SIG-M5 (cell line): Measurements from ENCODE around the gene LSP1.

ENCODE experiments used
- DNase-seq: peaks from one replicate; lab custom pipeline; 2025; lab: John Stamatoyannopoulos, UW

LSP1 gene

GRCh38 chr11:1825039-1825740 lies 27.7 kb upstream of the LSP1 start:
- no peak for DNase-seq

GRCh38 chr11:1825785-1826451 lies 27.0 kb upstream of the LSP1 start:
- no peak for DNase-seq

DNA sequence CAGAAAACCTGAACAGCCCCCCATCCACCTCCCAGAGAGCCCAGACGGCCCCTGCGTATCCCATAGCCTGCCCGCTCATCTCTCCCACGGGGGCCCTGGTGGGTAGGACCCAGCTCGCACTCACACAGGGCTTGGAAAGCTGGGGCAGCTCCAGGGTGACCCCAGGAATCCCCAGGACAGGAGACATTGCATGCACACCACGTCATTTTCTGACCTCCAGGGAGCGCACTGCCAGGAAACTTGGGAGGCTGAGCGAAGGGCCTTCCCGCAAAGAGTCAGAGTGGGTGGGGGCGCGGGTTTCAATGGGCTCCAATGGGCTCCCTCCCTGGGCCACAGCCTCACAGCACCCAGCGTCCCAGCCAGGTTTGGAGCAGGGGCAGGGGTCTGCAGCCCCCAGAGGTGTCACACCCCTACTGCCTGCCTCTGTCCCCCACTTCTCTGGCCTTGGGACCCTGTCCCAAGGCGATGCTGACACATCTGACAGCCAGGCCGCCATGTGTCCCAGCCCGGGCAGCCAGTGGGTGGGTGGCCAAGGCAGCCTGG lies 26.3 kb upstream of the LSP1 start:
- no peak for DNase-seq

- no peak for DNase-seq
Observed at GRCh38 chr11:1827095-1827813, 25.6 kb upstream of the LSP1 start.

DNA sequence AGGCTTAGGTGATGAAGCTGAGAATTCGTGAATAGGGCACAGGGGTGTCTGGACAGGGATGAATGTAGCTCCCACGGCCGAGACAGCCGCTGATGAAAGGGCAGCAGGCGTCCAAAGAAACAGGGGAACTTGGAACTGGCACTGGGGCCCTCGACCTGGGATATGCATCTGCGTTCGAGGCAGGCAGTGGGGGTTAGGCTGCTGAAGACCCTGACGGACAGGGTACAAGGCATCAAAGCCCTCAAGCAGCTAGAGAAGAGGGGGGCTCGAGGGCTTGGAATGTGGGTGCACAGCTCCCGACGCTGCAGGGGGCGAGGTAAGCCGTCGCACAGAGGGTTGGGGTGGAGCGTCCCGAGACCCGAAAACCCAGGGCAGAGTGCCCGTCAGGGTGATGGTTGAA lies 25.0 kb upstream of the LSP1 start:
- DNase-seq, result no peak

DNA sequence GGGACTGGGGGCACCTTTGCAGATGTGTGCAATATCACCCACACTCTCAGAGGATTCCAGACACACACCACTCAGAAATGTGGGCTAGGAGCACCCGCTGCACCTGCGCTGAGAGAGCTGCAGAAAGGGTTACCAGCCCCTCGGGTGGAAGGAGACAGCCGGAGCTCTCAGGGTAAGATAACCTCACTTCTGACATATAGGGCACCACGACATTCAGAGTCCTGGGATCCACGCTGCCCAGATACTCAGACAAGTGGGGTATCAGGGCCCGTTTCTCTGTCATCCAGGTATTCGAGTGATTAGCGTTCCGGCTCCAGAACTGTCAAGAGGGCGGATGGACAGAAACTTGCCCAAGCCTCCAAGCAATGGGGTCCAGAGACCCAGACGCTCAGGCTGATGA lies 24.3 kb upstream of the LSP1 start:
- no peak for DNase-seq

DNA sequence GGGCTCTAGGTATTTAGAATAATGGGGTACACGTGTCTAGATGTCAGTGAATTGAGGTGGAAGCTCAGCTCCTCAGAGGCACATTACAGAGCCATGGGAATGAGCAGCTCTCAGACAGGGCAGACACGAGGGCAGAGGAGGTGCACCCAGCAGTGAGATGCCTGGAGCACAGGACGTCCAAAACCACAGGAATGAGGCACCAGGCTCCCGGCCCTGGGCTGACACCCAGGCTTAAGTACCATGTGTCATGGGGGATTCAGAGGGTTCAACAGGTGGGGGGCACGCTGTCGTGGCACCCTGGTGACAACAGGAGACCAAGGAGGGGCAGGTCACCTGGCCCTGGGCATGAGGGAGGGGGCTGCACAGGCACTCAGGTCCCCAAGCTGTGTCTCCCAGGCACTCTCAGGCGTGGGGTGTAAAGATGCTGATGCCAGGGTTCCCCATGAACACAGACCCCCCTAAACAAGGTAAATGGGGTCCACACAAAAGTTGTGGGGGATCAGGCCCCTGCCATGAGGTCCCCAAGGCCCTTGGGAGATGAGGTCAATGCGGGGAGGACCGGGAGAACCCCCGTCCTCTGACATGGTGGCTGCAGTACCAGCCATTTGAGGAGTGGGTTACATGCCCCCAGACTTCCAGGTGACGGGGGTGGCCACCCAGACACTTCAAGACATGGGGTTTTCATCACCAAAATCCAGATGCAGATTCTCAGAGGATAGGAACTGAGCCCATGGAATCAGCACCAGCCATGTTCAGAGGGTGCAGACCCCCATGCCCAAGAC lies 23.7 kb upstream of the LSP1 start:
- DNase-seq, result no peak

DNA sequence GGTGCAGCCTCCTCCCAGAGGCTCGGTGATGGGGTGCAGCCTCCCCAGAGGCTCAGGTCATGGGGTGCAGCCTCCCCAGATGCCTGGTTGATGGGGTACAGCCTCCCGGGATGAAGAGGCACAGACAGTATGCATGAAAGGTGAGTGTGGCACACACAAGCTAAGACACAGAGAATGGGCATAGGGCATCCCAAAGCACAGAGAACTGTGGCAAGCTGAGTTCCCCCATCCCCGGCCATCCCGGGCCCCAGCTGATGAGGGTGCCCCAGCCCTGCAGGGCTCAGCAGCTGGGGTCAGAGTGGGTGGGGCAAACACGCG lies 22.9 kb upstream of the LSP1 start:
- no peak for DNase-seq

DNA sequence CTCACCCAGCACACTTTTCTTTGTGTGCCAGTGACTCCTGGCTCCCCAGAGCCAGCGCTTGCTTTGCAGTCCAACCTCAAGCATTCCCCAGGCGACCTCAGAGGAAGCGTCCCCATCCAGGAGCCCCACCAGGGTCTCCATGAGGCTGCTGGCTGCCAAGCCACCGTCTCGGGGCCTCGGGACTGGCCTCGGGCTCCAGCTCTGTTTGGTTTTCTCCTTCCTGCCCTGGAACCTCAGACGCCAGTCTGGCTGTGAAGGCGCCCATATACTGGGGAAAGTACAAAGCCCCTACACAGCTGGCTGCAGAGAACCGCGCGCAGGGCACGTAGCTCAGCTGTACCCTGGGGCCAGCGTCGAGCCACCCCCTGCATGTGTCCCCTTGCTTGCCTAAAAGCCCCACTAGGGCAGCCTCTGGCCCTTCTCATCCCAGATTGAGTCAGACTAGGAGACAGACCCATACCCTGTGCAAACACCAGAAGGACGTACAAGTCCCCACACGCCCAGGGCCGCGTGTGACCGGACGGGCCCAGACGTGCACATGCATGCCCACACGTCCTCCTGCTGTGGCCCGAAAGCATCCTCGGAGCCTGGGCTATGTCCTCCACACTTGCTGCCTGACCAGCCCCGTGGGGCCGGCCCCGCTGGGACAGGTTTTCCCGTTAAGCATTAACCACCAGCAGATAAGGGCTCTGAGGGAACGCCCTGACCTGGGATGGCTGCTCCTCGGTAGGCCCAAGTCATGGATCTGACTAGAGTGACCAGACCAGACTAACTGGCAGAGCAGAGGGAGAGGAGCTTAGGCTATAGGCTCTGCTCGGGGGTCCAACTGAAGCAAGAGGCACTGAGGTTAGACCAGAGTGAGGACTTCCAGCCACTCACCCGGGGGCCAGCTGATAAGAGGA lies 22.3 kb upstream of the LSP1 start:
- no peak for DNase-seq

- DNase-seq, result no peak
Observed at GRCh38 chr11:1831338-1832210, 21.3 kb upstream of the LSP1 start.

DNA sequence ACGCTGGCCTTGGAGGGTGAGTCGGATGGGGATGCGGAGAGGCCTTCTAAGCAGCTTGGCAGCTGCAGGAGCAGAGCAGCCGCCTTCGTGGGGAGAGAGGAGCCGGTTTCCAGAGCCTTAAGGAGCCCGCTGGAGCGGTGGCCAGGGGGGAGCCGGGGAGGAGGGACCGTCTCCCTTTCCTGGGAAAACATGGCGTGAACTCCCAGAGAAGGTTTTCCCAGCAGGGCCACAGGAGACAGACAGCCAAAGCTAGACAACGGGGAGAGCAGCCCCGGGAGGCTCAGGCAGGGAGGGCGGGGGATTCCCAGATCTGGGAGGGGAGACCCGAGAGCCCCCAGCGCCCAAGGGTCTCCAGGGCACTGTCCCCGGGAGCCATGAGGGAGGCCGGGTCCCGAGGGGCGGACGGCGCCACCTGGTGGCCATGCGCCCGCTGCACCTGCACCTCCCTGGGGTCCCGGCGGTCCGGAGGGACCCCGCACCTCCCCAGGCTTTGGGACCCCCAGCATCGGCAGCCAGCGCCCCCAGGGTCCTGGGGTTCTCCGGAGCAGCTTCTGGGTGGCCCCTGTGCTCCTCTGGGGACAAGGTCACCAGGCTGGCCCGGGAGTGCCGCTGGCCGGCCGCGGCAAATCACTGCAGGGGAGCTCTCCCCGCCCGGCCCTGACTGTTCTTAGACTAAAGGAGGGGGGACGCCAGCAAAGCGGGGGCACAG lies 20.5 kb upstream of the LSP1 start:
- no peak for DNase-seq

DNA sequence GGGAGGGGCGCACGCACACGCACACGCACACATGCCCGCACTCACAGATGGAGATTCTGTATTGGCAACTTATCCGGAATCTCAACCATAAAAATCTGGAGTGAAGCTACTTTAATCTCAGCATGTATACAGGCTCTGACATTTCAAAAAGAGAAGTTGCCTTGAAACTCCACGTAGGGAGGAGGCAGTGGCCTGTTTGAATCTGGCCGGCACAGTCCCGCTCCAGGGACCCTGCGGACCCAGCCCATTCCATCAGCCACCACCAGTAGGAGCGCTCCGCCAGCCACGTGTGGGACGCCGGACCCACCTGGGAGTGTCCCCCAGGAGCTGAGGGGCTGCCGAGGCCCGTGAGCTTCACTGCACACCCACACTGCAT lies 20.0 kb upstream of the LSP1 start:
- no peak for DNase-seq

- DNase-seq, result no peak
Observed at GRCh38 chr11:1834062-1834610, 18.7 kb upstream of the LSP1 start.

DNA sequence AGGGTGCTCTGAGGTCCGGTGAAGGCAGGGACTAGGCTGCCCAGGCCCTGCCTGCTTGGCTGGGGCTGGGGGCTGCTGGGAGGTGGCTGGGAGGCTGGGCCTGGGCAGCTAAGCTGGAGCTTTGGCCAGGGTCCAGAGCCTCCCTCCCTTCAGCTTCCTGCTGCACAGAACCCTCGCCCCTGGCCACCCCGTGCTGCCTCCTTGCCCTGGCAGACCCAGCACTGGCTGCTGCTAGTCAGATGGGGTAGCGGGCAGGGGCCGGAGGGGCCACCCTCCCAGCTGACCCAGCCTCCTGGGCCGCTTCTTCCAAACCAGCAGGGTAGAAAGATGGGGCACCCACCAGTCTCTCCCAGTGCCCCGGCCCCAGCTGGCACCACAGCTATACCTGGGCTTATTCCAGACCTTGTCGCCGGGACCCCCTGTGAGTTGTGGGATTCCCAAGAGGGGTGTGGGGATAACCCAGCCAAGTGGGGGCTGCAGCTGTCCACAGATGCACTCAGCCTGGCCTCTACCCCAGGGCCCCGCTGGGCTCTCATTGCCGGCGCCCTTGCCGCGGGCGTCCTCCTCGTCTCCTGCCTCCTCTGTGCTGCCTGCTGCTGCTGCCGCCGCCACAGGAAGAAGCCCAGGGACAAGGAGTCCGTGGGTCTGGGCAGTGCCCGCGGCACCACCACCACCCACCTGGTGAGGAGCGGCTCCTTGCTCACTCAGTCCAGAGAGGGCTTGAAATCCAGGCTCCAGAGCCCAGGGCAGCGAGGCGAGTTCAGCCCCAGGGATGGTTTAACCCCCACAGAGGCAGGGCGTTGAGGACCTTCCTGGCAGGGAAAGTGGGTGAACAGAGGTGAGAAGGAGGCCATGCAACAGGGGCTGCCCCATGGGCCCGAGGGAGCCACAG lies 17.9 kb upstream of the LSP1 start, which contains the start of gene SYT8:
SYT8 (plus strand) TSS at position 212 of the 892 bp plus-strand sequence; CDS start at position 328, 116 bp downstream.
- no peak for DNase-seq

DNA sequence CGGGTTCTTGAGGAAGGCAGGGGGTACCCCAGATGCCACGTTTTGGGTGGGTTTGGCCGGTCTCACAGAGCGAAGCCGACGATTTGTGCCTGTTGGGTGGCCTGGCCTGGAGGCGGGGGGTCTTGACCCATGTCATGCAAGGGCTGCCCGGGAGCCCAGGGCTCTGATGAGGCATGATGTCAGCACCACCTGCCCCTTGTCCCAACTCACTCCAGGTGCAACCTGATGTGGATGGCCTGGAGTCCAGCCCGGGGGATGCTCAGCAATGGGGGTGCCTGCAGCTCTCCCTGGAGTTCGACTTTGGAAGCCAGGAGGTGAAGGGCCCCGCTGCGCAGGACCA lies 17.2 kb upstream of the LSP1 start:
- DNase-seq, result no peak

DNA sequence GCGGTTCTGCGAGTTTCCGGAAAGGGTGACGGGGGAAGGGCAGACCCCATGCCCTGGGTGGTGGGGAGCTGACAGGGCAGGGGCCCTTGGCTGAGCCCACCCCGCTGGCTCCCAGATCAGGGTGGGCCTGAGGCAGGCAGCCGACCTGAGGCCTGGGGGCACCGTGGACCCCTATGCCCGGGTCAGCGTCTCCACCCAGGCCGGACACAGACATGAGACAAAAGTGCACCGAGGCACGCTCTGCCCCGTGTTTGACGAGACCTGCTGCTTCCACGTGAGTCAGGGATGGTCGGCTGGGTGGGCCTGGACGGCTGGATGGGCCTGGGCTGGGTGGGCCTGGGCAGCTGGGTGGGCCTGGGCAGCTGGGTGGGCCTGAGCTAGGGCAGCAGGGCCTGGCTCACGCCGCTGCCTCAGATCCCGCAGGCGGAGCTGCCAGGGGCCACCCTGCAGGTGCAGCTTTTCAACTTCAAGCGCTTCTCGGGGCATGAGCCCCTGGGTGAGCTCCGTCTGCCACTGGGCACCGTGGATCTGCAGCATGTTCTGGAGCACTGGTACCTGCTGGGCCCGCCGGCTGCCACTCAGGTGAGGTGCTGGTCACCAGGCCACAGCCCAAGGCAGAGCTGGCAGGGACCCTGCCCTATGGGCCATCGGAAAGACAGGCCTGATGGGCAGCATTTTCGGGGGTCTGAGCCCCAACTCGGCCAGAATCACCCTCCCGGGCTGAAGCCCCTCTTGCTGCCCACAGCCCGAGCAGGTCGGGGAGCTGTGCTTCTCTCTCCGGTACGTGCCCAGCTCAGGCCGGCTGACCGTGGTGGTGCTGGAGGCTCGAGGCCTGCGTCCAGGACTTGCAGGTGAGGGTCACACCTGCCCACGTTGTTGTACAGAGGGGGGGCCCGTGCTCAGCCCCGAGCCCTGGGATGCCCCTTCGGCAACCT lies 16.6 kb upstream of the LSP1 start:
- DNase-seq, result no peak
